Gastroesophageal sphincter (tissue), 3 donors: Measurements from ENCODE around the gene UNC13B.

Source experiments
- CTCF ChIP-seq, 4 experiments: fragments of 200-600 bp in 2 of 4; fragments of 450-650 bp in 2 of 4; sonication (generic) in 1 of 4; IDR thresholded peaks; one replicate each; pipeline ENCODE4 v1.5.1; 2017 to 2019; ENCODE audit warnings: antibody characterized with exemption in 4 of 4, mild to moderate bottlenecking in 2 of 4, moderate library complexity in 2 of 4
- EP300 ChIP-seq: sonication (generic); formaldehyde crosslinking; IDR thresholded peaks from one replicate; pipeline ENCODE4 v1.6.1; 2017; ENCODE audit warnings: antibody characterized with exemption, mild to moderate bottlenecking
- POLR2AphosphoS5 ChIP-seq: sonication (generic); formaldehyde crosslinking; IDR thresholded peaks from one replicate; pipeline ENCODE4 v1.6.1; 2017; ENCODE audit warnings: antibody characterized with exemption

GRCh38 chr9:35452481-35452880 is 290.7 kb downstream of the UNC13B start:
- TF ChIP-seq CTCF (IDR thresholded peaks at IDR 0.05), result no peak
- no peak for TF ChIP-seq POLR2AphosphoS5
- TF ChIP-seq EP300, result no peak
